IPS DF 4.7 (cell line): Measurements from ENCODE around the gene PIGL.
"Not testable (repeated sequence)": the region's sequence is repeated elsewhere in the genome, so short reads cannot be mapped to it uniquely, and the experiment has no call there.

Experiments used
- DNase-seq: peaks from one replicate; pipeline ENCODE4 v3.0.0-alpha.2; 2013; ENCODE audit warnings: low spot score; ENCODE audit errors: extremely low read depth

The PIGL gene

DNA sequence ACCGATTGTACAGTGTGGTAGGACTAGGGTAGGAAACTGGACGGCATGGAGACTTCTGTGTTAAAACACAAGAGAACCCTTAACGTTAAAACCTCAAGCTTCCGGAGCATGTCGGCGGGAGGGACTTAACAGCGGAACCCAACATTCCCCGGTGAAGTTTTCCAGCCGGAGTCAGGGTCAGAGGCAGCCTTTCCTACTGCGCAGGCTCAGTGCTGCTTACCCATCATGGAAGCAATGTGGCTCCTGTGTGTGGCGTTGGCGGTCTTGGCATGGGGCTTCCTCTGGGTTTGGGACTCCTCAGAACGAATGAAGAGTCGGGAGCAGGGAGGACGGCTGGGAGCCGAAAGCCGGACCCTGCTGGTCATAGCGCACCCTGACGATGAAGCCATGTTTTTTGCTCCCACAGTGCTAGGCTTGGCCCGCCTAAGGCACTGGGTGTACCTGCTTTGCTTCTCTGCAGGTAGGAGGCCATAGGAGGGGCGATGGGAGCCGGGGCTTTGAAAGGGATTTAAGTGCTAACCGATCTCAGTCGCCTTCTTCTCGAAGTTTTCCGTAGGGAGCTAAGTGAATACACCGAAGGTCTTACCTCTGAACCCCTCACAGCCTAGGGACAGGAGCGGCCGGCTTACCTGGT is at the start of gene PIGL:
PIGL (plus strand) TSS at position 209 of the 634 bp plus-strand sequence; CDS start at position 226, 17 bp downstream.
- peak; percentile 83 for DNase-seq

DNA sequence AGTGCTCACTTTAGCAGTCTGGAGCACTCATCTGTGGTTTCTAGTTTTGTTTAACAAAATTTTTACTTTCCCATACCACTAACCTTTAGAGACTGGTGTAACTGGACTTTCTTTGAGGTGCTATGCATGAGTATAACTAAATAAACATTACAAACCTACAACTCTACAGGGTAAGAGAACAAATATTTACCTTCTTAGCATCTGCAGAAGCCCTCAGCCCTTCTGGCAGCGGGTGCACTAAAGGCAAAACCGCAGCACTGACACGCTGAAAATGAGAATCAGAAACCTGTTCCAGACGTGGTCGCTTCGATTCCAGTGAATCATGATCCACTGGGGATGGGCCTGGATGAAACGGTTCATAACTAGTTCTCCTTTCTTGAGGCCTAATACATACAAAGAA is 45.4 kb upstream of the PIGL start:
- DNase-seq, result no peak

DNA sequence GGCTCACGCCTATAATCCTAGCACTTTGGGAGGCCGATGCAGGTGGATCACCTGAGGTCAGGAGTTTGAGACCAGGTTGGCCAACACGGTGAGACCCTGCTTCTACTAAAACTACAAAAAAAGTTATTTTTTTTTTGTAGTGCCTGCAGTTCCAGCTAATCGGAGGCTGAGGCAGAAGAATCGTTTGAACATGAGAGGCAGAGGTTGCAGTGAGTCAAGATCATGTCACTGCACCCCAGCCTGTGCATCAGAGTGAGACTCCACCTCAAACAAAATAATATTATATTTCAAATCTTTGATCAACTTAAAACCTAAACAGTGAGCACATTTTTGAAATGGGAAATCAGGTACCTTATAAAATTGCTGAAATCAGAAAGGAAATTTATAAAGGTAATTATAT is 38.2 kb upstream of the PIGL start:
- DNase-seq, result no peak

DNA sequence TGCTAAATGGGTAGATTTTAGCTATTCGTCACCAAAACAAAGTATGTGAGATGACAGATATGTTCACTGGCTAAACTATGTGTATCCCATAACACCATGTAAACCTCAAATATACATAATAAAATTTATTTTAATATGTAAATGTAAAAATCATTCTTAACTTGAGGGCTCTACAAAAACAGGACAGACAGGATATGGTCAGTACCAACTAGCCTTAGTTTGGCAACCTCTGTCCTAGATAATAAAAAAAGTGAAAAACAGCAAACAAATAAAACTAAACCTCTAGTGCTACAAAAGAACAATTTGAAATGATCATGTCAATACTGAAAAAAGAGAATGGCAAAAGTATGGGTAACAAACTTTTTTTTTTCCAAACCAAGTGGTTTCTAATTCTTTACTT is 35.4 kb upstream of the PIGL start:
- DNase-seq, result no peak

DNA sequence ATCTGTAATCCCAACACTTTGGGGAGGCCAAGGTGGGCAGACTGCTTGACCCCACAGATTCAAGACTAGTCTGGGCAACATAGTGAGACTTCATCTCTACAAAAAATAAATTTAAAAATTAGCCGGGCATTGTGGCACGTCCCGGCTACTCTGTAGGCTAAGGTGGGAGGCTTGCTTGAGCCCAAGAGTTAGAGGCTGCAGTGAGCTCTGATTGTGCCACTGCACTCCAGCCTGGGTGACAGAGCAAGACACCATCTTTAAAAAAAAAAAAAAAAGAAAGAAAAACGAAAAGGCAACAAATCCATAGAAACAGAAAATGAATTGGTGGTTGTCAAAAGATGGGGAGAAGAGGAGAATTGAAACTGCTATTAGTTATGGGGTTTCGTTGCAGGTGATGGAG is 29.4 kb upstream of the PIGL start:
- DNase-seq, result no peak

DNA sequence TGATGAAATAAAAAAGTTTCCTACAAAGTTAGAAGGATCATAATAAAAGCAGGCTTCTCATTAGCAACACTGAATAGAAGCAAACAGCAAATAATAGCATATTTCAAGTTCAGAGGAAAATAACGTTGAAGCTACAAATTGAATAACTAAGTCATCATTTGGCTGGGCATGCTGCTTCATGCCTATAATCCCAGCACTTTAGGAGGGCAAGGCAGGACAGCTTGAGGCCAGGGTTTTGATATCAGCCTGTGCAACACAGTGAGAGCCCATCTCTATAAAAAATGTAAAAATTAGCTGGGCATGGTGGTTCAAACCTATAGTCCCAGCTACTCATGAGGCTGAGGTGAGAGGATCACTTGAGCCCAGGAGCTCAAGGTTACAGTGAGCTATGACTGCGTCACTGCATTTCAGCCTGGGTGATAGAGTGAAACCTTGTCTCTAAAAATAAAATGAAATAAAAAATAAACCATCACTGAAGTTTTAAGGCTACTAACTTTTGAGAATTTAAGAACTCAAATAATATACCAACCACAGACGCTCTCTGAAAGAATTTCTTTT is 27.1 kb upstream of the PIGL start:
- no peak for DNase-seq

DNA sequence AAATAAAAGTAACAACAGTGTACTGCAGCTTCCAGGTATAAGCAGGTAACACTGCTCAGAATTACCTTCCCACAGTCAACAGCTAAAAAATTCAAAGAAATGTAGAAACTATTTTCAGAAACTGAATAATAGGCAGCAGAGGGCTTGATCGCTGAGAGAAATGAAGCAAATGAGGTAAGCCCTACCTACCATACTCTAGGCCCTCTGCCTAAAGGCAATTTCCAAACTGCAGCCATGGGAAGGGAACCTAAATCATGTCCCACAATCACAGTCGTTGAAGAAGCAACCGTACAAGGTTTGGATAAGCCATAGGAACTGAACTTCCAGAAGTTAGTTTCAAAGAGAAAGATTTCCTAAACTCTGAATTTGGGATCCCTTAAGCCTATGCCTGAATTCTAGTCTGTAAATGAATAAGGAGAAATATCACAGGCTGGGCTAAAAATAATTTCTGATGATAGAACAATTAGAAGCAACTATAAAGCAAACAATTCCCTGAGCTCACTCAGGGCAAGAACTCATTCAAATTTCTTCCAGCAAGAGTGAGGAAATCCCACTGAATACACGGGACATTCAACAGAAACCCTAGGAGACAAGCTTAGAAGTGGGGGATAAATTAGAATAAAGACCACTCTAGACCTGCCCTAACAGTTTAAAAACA is 26.2 kb upstream of the PIGL start:
- no peak for DNase-seq

DNA sequence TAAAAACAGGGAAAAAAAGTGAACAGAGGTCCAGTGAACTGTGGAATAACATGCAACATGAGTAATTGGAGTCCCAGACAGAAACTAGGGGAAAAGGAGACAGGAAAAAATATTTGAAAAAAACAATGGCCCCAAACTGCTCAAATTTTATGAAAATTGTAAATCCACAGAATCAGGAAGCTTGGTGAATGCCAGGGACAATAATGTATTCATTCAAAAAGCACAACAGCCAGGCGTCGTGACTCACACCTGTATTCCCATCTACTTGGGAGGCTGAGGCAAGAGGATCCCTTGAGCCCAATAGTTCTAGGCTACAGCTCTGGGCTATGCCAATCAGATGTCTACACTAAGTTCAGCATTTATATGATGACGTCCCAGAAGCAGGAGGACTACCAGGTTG is 25.4 kb upstream of the PIGL start:
- no peak for DNase-seq

DNA sequence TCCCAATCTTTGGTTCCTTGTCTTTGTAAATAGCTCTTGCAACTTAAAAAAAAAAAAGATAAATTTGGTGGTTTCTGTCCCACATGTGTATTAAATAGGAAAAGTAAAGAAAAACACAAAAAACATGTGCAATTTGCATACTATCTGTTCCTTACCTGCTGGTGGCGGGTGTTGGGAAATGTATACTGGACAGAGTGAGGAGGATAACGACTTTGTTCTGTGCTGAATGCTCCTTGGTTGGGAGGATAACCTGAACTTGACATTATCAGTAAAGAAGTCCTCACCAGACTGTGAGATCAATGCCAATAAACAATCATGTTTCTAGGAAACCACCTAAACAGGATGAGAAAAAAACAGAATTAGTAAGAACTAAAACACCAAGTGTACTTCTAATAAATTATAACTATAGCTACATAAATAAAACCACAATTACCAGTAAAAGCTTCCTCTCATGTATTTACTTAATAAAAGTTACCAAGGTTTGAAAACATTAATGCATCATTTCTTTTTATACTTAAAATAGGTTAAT is 22.6 kb upstream of the PIGL start:
- DNase-seq, result not testable (repeated sequence)

DNA sequence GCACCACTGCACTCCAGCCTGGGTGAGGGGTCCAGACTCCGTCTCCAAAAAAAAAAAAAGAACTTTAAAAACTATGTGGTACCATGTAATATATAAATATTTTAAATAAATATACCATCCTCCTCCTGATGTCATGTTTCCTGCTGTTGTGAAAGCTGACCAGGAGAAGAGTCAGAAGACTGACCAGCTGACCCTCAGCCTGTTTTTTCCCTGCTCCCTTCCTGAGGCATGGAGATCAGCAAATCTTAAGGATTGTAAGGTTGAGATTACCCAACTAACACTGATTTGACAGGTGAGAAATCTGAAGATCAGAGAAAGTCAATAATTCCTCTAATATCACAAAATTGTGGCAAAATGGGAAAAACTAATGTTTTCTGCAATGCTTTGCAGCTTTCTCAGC is 19.7 kb upstream of the PIGL start:
- DNase-seq, result no peak

DNA sequence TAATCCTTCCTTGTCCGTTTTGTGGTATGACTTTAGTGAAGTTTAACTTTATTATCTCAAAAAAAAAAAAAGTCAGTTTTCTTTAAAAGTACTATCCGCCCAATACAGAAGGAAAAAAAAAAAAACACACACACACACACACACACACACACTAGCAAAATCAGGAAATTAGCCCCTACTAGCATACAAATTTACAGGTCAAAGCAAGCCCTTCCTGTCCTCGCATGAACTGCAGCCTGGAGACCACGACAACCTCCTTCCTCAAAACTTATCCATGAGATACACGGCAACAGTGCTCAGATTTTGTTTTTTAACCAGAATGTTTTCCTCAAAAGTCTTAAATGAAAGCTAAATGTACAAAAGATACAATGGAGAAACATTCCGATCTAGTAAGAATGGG is 17.9 kb upstream of the PIGL start:
- DNase-seq, result no peak

DNA sequence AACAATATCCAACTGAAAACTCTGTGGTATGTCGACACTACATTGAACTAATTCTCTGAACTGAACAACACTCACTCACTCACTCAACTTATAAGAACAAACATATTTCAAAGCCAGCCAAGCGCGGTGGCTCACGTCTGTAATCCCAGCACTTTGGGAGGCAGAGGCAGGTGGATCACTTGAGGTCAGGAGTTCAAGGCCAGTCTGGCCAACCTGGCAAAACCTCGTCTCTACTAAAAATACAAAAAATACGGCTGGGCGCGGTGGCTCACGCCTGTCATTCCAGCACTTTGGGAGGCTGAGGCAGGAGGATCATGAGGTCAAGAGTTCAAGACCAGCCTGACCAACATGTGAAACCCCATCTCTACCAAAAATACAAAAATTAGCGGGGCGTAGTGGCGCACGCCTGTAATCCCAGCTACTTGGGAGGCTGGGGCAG is 15.3 kb upstream of the PIGL start:
- DNase-seq, result not testable (repeated sequence)

DNA sequence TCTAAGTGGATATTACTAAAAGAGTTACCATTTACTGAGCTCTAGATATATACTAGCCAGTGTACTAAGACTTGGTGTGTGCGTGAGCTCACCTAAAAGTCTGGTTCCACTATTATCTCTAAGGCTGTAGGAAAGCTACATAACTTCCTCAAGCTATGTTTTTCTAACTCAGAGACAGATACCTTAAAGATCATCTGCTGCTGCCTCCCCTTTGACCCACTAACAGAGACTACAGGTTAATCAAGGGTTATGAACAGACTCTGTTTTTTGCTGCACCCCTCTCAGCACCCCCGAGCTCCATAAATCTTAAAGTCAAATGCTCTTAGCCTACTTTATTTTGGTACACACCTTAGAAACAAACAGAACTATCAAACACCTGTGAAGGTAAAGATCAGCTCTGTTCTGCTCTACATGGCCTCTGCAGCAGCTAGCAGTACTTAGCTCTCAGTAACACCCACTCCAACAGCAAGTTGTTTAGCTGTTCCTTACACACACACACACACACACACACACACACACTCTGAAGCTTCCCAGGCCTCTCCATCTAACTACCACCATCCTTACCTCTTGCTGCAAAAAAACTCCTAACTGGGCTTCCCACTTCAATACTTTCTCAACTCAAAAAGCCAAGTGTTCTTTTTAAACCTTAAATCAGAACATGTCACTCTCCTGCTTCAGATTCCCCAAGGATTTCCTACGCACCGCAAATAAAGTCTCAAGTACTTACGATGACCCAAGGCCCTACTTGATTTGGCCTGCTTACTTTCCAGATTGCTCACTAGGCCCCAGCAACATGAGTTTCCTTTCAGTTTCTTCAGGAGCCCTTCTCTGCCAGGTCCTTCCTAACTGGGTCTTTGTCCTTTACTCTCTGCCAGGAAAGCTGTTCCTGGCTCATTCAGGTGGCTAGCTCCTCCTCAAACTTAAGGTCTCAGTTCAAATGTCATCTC is 14.2 kb upstream of the PIGL start:
- DNase-seq, result not testable (repeated sequence)

DNA sequence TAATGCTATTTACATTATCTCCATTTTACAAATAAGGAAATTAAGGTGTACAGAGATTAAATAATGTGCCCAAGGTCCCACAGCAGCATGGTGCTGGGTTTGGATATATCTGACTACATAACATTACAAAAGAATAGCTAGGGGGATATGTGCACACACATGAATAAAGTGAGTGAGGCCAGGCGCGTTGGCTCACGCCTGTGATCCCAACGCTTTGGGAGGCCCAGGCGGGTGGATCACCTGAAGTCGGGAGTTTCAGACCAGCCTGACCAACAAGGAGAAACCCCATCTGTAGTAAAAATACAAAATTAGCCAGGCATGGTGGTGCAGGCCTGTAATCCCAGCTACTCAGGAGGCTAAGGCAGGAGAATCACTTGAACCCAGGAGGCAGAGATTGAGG is 12.2 kb upstream of the PIGL start:
- not testable (repeated sequence) for DNase-seq

DNA sequence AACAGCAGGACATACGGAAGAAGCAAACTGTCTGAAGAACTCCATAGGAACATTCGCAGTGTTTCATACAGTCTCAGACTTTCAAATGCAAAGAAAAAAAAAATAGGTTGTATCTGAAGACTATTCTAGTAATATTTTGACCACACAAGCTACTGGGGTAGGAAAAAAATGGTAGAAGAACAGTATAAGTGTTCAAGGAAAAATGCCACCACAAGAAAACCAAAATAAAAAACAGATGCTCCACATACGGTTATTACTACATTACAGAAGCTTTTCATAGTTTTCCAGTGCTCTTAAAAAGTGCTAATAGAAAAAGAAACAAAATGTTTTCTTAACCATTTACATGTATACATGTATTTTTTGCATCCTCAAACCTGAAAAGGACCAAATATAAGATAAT is 5.4 kb upstream of the PIGL start:
- DNase-seq, result no peak

DNA sequence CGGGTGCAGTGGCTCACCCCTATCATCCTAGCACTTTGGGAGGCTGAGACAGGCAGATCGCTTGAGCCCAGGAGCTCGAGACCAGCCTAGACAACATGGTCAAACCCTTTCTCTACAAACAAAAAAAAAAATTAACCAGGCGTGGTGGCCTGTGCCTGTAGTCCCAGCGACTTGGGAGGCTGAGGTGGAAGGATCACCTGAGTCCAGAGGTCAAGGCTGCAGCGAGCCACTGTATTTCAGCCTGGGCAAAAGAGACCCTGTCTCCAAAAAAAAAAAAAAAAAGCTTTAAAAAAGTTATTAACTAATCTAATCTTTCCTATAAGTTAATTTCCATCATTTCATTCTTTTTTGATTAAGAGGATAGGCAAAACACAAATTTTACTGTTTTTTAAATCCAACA is 4.2 kb upstream of the PIGL start:
- no peak for DNase-seq

DNA sequence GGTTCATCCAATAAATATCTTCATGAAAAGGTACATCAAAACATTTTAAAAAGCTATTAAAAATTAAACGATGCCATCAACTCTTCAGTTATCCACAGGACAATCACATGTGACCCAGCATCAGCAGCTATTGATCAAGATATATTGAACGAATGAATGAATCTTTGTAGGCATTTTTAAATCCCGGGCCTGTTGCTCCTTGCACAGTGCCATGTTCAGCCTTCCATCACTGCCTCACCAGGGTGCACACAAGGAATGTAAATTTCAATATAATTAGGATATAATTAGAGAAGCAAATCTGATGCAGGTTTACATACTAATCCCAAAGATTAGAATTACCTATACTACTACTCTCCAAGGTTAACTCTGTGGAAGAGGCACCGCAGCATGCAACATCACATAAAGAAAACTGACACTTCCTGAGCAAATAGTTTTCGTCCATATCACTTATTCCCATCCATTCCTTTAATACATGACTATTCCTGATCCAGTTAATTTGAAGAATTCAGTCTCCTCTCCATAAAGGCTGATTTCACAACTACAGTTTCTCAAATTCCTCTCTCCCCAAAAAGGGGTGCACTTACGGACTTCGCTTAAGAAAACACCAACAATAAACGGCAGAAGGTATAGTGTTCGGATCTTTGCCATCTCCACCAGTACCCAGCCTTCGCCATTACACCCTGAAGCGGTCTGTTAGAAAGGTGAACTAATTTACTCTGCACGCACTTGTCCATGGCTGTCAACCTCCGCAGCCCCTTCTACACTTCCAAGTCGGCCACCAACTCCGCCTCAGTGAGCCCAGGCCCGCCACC is 2.6 kb upstream of the PIGL start:
- no peak for DNase-seq

DNA sequence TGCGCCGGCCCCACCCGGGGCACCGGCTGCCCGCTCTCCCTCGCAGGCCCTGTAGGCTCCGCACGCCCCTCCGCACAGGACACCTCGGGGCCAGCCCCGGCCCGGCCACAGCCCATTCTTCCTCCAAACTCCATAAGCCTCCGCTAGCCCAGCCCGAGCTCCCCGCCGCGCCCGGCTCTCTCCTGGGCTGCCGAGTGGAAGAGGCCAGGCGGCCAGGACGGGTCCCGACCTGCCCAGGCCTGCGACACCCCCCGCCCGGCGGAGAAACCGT is 2.1 kb upstream of the PIGL start:
- no peak for DNase-seq

DNA sequence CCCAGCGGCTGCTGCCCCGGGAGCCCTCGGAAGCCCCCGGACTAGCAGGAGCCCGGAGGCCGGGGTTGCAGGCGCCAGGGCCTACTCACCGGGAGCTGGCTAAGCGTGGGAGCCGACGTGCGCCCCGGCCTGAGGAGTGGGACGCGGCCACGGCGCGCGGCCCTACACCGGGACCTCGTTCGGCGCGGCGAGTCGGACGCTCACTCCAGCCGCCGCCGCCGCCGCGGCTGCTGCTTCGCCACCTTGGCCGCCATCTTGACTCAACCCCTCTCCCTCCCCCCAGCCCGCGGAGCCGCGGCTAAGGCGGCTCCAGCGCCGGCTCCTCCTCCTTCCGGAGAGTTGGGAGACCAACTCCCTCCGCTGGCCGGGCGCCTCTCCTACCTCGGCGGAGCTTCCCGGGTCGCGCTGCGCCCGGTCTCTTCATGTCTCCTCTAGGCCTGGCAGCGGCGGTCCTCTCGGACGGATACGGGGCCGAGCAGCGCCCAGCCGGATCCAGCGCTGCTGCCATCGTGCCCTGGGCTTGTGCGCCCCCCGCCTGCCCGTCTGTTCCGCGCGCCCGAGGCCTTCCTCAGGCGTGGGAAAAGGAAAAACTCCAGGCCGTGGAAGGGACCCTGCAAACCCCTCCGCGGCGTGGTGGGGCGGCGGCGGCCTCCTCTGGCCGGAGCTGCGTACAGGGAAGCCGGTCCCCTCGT is 1.6 kb upstream of the PIGL start, which contains the start of gene NCOR1:
NCOR1 (minus strand) TSS at position 262 of the 692 bp plus-strand sequence. CDS start 20,965 bp downstream, outside the sequence.
- DNase-seq, result no peak

DNA sequence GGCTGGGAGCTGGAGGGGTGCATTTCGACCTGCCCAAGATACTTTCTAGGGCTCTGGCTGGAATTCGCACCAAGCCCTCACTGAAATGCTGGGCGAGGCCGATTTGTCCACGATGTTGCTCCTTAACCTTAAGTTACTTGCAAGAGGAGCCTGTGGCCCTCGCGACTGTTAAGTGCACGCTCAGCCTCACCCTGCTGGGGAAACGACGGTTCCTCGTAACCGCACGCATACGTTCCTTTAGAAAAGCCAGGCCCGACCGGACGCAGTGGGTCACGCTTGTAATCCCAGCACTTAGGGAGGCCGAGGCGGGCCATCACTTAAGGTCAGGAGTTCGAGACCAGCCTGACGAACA is 1.1 kb upstream of the PIGL start:
- DNase-seq, result no peak
